GM12892 (cell line): ENCODE data around the gene ADARB2.

Experiments
- POLR2A ChIP-seq: IDR thresholded peaks from 2 replicates; pipeline ENCODE4 v1.6.1; 2011; ENCODE audit warnings: low read depth, low read length, control low read depth
- POLR2AphosphoS5 ChIP-seq: IDR thresholded peaks from 2 replicates; pipeline ENCODE4 v1.6.1; 2011; ENCODE audit warnings: low read depth, low read length, control low read depth

DNA sequence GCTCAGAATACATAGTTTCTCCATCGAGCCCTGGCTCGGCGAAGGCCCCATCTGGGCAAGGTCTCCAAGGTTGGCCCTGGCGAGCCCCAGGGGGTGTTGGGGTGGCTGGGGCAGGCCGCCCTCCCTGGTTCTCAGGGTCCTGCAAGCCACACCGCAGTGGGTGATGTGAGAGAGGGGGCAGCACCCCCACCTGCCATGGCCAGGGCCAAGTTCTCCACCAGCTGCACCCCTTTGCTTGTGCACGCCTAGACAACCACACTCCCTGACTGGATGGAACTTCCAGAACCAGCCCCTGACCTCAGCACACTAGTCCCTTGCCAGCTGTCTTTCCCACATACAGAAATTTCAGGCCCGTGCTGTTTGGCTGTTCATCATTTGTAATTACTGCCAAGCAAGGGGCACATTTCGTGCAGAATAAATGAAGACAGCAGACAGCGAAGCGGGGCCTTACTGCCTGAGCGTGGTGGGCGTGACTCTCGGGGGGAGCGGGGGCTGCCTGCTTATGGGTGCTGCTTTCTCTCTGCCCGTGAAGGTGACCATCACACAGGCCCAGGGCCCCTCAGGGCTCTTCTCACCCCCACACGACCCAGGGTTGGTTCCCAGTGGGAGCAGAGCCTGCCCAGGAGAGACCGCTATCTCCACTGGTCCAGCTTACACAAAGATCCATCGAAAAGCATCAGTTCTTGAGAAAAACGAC is 85.9 kb downstream of the ADARB2 start:
- TF ChIP-seq POLR2A, result no peak
- TF ChIP-seq POLR2AphosphoS5, result no peak
